ENCODE measurements around the gene PRRC2A.
"Not testable (repeated sequence)": the region's sequence is repeated elsewhere in the genome, so short reads cannot be mapped to it uniquely, and the experiment has no call there.

PRRC2A gene

GRCh38 chr6:31585491-31585890 is 35.0 kb upstream of the PRRC2A start:
- DNase-seq (ENCODE audit: low read depth in 1 of 2, low spot score in 1 of 2): no peak

GRCh38 chr6:31586008-31586407 is 34.5 kb upstream of the PRRC2A start, which contains the start of gene LST1:
LST1 (plus strand) TSS chr6:31586277; CDS start chr6:31587300, 1,023 bp downstream.
- no peak for DNase-seq (ENCODE audit: low read depth in 1 of 2, low spot score in 1 of 2)

GRCh38 chr6:31586599-31587281 is 33.8 kb upstream of the PRRC2A start:
- no peak for DNase-seq (ENCODE audit: low read depth in 1 of 2, low spot score in 1 of 2)

GRCh38 chr6:31587791-31588777 is 32.4 kb upstream of the PRRC2A start:
- DNase-seq (ENCODE audit: low read depth in 1 of 2, low spot score in 1 of 2): no peak

GRCh38 chr6:31588871-31589650 is 31.5 kb upstream of the PRRC2A start:
- DNase-seq (ENCODE audit: low read depth in 1 of 2, low spot score in 1 of 2): no peak

GRCh38 chr6:31590691-31591090 is 29.8 kb upstream of the PRRC2A start:
- DNase-seq (ENCODE audit: low read depth in 1 of 2, low spot score in 1 of 2): not testable (repeated sequence)

- no peak for DNase-seq (ENCODE audit: low read depth in 1 of 2, low spot score in 1 of 2)
These were observed 28.1 kb upstream of the PRRC2A start for GRCh38 chr6:31592396-31592771.

GRCh38 chr6:31597006-31597405 is 23.5 kb upstream of the PRRC2A start:
- no peak for DNase-seq (ENCODE audit: low read depth in 1 of 2, low spot score in 1 of 2)

- DNase-seq (ENCODE audit: low read depth in 1 of 2, low spot score in 1 of 2): no peak
These were observed 13.2 kb upstream of the PRRC2A start for GRCh38 chr6:31607317-31607716.

GRCh38 chr6:31609519-31610406 is 10.8 kb upstream of the PRRC2A start:
- no peak for DNase-seq (ENCODE audit: low read depth in 1 of 2, low spot score in 1 of 2)

GRCh38 chr6:31610968-31611367 is 9.5 kb upstream of the PRRC2A start:
- DNase-seq (ENCODE audit: low read depth in 1 of 2, low spot score in 1 of 2): no peak

GRCh38 chr6:31614075-31614619 is 6.4 kb upstream of the PRRC2A start:
- no peak for DNase-seq (ENCODE audit: low read depth in 1 of 2, low spot score in 1 of 2)

GRCh38 chr6:31614684-31615578 is 5.6 kb upstream of the PRRC2A start, which contains the start of gene AIF1:
AIF1 (plus strand) TSS chr6:31615234; CDS start chr6:31615330, 96 bp downstream.
- no peak for DNase-seq (ENCODE audit: low read depth in 1 of 2, low spot score in 1 of 2)

GRCh38 chr6:31615748-31616147 is 4.8 kb upstream of the PRRC2A start:
- no peak for DNase-seq (ENCODE audit: low read depth in 1 of 2, low spot score in 1 of 2)

GRCh38 chr6:31617010-31617409 is 3.5 kb upstream of the PRRC2A start:
- no peak for DNase-seq (ENCODE audit: low read depth in 1 of 2, low spot score in 1 of 2)

GRCh38 chr6:31619805-31620585 is 520 bp upstream of the PRRC2A start:
- DNase-seq (ENCODE audit: low read depth in 1 of 2, low spot score in 1 of 2): peak; percentile 92 to 94

- DNase-seq (ENCODE audit: low read depth in 1 of 2, low spot score in 1 of 2): no peak
These were observed 915 bp downstream of the PRRC2A start for GRCh38 chr6:31621320-31621939.

GRCh38 chr6:31621991-31622390 is 1.5 kb downstream of the PRRC2A start:
- DNase-seq (ENCODE audit: low read depth in 1 of 2, low spot score in 1 of 2): no peak
